ENCODE results near the gene WSCD2. TPM values are rescaled to one million over a fixed set of nuclear protein-coding genes. Genes with fewer than 3 reads are reported as not detected.
A peak's percentile ranks its signal among the peaks of the same experiment; 100 is the strongest.

WSCD2 gene
- total RNA-seq, 1 donor from 2014 or later = 0.97 TPM

DNA sequence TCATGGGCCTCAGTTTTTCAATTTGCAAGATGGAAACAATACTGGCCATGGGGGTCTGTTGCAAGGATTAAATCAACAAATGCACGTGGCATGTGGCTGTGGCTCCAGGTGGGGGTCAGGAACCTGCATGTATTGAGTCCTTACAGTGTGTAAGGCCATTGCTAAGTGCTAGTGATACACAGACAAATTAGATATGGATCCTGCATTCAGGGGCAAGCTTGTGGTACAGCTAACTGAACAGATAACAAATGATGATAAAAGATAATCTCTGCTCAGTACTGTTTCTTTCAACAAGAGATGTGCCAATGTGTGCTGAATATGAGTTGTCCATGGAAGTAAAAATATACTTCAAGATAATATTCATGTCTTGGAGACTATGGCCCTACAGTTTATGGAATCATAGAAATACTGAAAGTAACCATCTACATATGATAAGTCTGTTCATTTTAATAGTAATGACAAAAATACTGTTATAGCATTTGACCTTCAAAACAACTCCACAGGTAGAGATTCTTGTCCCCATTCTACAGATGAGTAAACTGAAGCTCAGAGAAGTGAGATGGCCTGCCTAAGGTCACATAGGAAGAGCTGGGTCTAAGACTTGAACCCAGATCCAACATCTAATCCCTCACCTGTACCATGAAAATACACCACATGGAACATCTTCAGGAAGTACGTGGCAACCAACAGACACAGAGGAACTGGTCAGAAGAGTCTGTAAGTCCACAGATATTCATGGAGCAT lies 7.2 kb upstream of the WSCD2 start:
- ATAC-seq (ENCODE audit: poor library complexity) (no peak), DNase-seq (no peak)
- intact Hi-C loops (cut with DNase I) = no loop called here

- ATAC-seq (ENCODE audit: poor library complexity) = no peak
- intact Hi-C loops (cut with DNase I) = no loop called here
- no peak for DNase-seq
Observed at GRCh38 chr12:108122644-108123043, 6.4 kb upstream of the WSCD2 start.

GRCh38 chr12:108123402-108123801 lies 5.7 kb upstream of the WSCD2 start:
- DNase-seq (no peak), ATAC-seq (ENCODE audit: poor library complexity) (no peak)
- intact Hi-C loops (cut with DNase I) = no loop called here

DNA sequence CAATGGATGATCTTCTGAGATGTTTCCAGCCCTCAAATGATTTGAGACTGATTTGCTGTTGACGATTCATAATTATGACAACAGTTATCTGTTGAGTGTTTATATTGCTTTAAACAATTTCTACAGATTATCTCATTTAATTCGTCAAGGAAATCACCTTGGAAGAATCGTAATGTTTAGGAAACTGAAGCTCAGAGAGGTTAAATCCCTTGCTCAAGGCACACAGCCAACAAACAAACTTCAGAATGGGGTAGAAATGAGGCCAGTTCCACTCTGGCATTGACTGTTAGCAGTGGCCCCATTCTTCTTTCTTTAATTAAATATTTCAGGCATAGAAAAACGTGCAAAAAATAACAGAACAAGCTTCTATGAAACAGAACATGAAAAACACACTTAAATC lies 4.0 kb upstream of the WSCD2 start:
- ATAC-seq (ENCODE audit: poor library complexity) = no peak
- DNase-seq = no peak
- intact Hi-C loops (cut with DNase I) = no loop called here

DNA sequence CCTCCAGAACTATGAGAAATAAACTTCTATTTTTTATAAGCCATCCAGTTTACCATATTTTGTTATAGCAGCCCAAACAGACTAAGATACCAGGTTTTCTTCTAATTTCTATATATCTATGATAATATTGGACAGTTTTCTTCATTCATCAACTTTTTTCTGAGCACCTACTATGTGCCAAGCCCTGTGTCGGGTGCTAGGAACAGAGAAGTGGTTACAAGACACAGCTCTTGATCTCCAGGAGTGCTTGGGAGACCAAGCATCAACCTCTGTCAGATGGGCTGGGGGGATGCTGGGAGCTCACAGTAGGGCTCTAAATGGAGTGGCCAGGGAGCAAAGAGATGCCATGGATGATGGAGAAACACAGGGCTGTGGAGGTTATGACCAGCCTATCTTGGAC lies 2.9 kb upstream of the WSCD2 start:
- no peak for ATAC-seq (ENCODE audit: poor library complexity)
- intact Hi-C loops (cut with DNase I) = no loop called here
- DNase-seq = no peak

- ATAC-seq (ENCODE audit: poor library complexity) (no peak), DNase-seq (no peak)
- intact Hi-C loops (cut with DNase I) = no loop called here
Observed at GRCh38 chr12:108126990-108127501, 2.0 kb upstream of the WSCD2 start.

- no peak for ATAC-seq (ENCODE audit: poor library complexity)
Observed at GRCh38 chr12:108127654-108128053, 1.4 kb upstream of the WSCD2 start.

DNA sequence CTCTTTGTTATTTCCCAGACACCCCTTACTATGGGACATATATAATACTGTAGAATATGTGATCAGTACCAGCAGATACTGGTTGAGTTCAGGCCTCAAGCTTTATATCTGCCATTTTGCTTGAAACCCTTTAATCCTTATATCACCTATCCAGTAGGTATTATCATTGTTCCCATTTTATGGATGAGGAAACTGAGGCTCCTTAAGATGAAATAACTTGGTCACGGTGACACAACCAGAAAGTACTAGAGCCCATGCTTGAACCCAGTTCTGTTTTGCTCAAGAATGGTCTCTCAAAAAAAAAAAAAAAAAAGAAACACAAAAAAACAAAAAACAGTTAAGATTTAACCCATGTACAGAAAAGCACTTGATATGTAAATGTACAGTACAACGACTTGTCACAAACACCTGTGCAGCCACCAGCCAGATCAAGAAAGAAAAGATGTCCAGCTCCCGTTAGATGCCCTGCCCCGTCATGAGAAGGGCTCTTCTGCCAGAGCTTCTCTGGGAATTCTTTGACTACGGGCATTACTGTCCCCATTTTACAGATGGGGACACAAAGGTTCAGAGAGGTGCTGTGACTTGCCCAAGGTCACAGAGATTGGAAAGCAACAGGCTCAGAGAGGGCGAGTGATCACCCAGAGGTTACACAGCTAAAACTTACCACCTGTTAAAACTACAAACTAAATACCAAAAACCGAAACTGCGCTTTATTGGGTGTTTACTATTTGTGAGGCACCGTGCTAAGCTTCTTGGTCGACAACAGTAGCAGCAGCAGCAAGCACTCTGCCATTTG lies 669 bp upstream of the WSCD2 start:
- intact Hi-C loops (cut with DNase I) = no loop called here
- ATAC-seq (ENCODE audit: poor library complexity) = no peak
- no peak for DNase-seq

More at GRCh38 chr12:108127654-108128053, 1.4 kb upstream of the WSCD2 start:
- intact Hi-C loops (cut with DNase I) = no loop called here
- DNase-seq = no peak

DNA sequence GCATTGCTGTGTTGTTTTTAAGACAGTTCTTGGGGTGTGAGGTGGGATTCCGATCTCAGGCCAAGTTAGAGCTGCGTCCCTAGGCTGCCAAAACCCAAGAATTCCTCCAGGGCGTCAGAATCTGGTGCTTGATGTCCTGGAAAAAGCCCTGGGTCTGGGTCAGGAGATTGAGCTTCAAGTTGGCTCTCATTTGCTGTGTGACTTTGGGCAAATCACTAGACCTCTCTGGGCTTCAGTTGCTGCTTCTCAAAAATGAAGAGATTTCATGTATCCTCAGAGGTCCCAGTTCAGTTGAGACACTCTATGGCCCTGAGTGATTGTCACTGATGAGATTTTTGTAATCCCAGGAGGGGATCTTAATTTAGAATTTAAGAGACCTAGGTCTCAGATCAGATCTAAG lies 1.9 kb downstream of the WSCD2 start:
- intact Hi-C loops (cut with DNase I) = no loop called here
- DNase-seq = no peak
- ATAC-seq (ENCODE audit: poor library complexity) = no peak

DNA sequence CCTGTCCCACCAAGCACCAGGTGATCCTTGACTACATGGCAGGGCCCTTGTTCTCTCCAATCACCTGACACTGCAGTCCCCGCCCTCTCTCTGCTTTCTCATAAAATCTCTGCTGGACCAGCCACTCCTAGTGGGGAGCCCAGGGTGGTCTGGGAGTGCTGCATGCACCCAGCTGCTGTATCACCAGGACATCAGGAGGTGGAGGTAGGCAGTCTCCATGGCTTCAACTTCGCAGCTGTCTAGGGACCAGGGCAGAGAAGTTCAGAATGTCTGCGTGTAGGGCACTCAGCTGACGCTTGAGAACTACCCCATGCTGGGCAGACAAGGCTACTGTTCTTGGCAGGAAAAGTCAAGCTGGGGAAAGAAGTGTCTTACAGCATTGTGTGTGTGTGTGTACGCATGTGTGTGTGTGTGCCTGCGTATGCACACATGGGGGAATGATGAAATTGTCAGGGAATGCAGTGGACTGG lies 2.6 kb downstream of the WSCD2 start:
- DNase-seq (no peak), ATAC-seq (ENCODE audit: poor library complexity) (no peak)
- intact Hi-C loops (cut with DNase I) = no loop called here

DNA sequence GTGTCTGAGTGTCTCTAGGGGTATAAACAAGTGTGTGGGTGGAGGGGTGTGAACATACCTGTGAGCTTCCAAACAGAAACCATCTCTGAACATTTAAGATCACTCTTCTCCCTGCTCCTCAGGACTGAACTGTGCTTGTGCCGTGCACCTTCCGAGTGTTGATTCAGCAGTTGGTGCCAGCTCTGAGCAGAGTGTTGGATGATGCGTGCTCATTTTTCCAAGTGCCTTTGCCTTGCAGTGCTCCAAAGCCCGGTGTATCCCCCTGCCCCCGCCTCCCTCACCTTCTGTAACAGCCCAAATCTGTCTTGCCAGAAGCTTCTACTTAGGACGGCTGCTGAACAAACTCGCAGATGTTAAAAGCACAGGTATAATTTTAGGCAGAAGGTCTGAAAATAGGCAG lies 4.4 kb downstream of the WSCD2 start:
- peak; percentile 89 for ATAC-seq (ENCODE audit: poor library complexity)
- DNase-seq = peak; percentile 64
- intact Hi-C loops (cut with DNase I) = no loop called here

GRCh38 chr12:108134744-108135143 lies 5.7 kb downstream of the WSCD2 start:
- intact Hi-C loops (cut with DNase I) = no loop called here
- no peak for ATAC-seq (ENCODE audit: poor library complexity)
- no peak for DNase-seq

DNA sequence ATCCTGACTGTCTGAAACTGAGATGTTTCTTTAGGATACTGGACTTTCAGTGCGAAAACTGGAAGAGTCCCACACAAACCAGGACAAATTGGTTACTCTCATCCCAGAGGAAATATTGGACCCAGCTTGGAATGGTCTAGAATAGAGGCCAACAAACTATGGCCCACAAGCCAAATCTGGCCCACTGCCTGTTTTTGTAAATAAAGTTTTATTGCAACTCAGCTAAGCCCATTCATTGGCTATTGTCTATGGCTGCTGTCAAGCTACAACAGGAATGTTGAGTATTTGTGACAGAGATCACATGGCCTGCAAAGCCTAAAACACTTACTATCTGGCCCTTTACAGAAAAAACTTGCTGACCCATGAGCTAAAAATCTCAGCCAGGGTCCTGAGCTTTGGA lies 6.5 kb downstream of the WSCD2 start:
- no peak for ATAC-seq (ENCODE audit: poor library complexity)
- intact Hi-C loops (cut with DNase I) = no loop called here
- DNase-seq = no peak

GRCh38 chr12:108136697-108137096 lies 7.6 kb downstream of the WSCD2 start:
- no peak for DNase-seq
- intact Hi-C loops (cut with DNase I) = no loop called here
- ATAC-seq (ENCODE audit: poor library complexity) = no peak

GRCh38 chr12:108139454-108139853 lies 10.4 kb downstream of the WSCD2 start:
- ATAC-seq (ENCODE audit: poor library complexity) (no peak), DNase-seq (no peak)
- intact Hi-C loops (cut with DNase I) = no loop called here

GRCh38 chr12:108140501-108140900 lies 11.4 kb downstream of the WSCD2 start:
- DNase-seq (no peak), ATAC-seq (ENCODE audit: poor library complexity) (no peak)
- intact Hi-C loops (cut with DNase I) = no loop called here

DNA sequence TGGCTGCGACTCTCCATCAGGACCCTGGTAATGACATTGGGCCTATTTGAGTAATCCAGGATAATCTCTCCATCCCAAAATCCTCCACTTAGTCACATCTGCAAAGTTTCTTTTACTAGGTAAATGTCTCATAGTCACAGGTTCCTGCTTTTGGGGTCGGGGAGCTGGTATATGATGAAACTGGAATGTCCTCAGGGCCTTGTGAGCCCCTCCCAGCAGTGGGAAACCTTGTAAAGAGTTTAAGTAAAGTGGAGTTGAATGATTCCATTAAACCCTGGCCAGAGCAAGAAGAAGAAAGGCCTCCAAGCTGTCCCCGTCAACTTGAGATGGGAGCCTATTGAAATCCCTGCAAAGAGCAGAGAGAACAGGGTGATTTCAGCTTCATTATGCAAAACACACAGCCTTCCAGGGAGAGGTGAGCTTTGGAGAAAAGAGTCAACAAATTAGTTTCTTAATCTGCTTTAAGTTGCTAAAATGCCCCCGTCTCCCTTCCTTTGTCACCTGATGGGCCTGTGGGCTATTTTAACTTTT lies 12.6 kb downstream of the WSCD2 start:
- no peak for DNase-seq
- no peak for ATAC-seq (ENCODE audit: poor library complexity)
- intact Hi-C loops (cut with DNase I) = no loop called here

DNA sequence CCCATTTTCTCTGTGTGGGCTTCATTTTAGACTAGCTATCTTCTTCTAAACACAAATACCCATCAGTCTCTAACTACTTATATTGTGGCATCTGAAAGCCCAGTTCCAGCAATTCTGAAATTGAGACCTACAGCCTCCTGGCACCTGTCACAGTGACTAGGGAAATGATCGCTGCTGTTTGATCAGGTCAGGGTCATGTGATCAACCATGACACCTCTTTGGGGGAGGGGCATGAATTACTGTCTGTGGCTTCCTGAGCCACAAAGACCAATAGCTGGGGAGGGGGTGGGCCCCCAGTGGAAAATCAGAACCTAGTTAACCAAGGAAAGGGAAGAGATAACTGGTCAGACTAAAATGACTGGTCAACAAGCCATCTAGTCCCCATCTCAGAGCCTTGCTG lies 14.1 kb downstream of the WSCD2 start:
- DNase-seq (no peak), ATAC-seq (ENCODE audit: poor library complexity) (no peak)
- intact Hi-C loops (cut with DNase I) = no loop called here

GRCh38 chr12:108144080-108144479 lies 15.0 kb downstream of the WSCD2 start:
- intact Hi-C loops (cut with DNase I) = no loop called here
- DNase-seq (no peak), ATAC-seq (ENCODE audit: poor library complexity) (no peak)

- DNase-seq (no peak), ATAC-seq (ENCODE audit: poor library complexity) (no peak)
- intact Hi-C loops (cut with DNase I) = no loop called here
Observed at GRCh38 chr12:108145011-108145410, 15.9 kb downstream of the WSCD2 start.

Measured in Right ventricle myocardium superior (tissue), 1 donor.